SU-DHL-6 (cell line): ENCODE measurements around the gene TMEM9B.
"Not testable (repeated sequence)": the region's sequence is repeated elsewhere in the genome, so short reads cannot be mapped to it uniquely, and the experiment has no call there.

ENCODE experiments used
- H2AFZ ChIP-seq: fragments of 200-600 bp; sonication (generic); 2 replicates; pipeline ENCODE4 v1.6.1; 2014; ENCODE audit warnings: low read depth, mild to moderate bottlenecking, moderate library complexity, mixed read lengths, antibody characterized with exemption, low read length; ENCODE audit not compliant: severe bottlenecking
- H3F3A ChIP-seq: fragments of 200-600 bp; shearing (Covaris generic); 2 replicates; pipeline ENCODE4 v1.6.0; 2016; ENCODE audit warnings: antibody characterized with exemption, mild to moderate bottlenecking; ENCODE audit not compliant: insufficient read depth
- H3K27ac ChIP-seq: fragments of 200-600 bp; sonication (generic); 2 replicates; pipeline ENCODE4 v1.5.1; 2016; ENCODE audit warnings: low read depth, mild to moderate bottlenecking, low read length, moderate library complexity, mixed read lengths
- H3K27me3 ChIP-seq: fragments of 200-600 bp; sonication (generic), shearing (Covaris generic); 2 replicates; pipeline ENCODE4 v1.6.0; 2014; ENCODE audit warnings: mild to moderate bottlenecking, low read length
- H3K36me3 ChIP-seq: fragments of 200-600 bp; sonication (generic); 2 replicates; pipeline ENCODE4 v1.6.1; 2014; ENCODE audit warnings: mild to moderate bottlenecking, low read length, mixed read lengths
- H3K4me2 ChIP-seq: fragments of 300-600, 200-600 bp; shearing (Covaris generic), sonication (generic); 2 replicates; pipeline ENCODE4 v1.6.0; 2014; ENCODE audit warnings: low read length, low read depth, mild to moderate bottlenecking; ENCODE audit not compliant: poor library complexity, severe bottlenecking
- H3K4me3 ChIP-seq: fragments of 200-600 bp; sonication (generic); 2 replicates; pipeline ENCODE4 v1.5.1; 2014; ENCODE audit warnings: antibody characterized with exemption, low read length, mild to moderate bottlenecking, mixed read lengths; ENCODE audit not compliant: insufficient read depth, poor library complexity, severe bottlenecking
- H3K79me2 ChIP-seq: fragments of 200-600 bp; sonication (generic); 2 replicates; pipeline ENCODE4 v1.6.1; 2014; ENCODE audit warnings: mild to moderate bottlenecking, low read length, moderate library complexity; ENCODE audit not compliant: insufficient read depth
- H3K9ac ChIP-seq: fragments of 200-600 bp; sonication (generic); 2 replicates; pipeline ENCODE4 v1.7.0; 2014; ENCODE audit warnings: mild to moderate bottlenecking, low read length
- H3K9me2 ChIP-seq: fragments of 200-600 bp; sonication (generic); replicated peaks from 2 replicates; pipeline ENCODE4 v1.6.1; 2014; ENCODE audit warnings: low read length; ENCODE audit not compliant: insufficient read depth
- H3K9me3 ChIP-seq: fragments of 200-600 bp; sonication (generic); 2 replicates; pipeline ENCODE4 v1.6.1; 2014; ENCODE audit warnings: low read length, mixed read lengths; ENCODE audit not compliant: insufficient read depth
- H4K20me1 ChIP-seq: fragments of 200-600 bp; sonication (generic); 2 replicates; pipeline ENCODE4 v1.6.1; 2014; ENCODE audit warnings: low read depth, mild to moderate bottlenecking, antibody characterized with exemption, low read length, moderate library complexity, mixed read lengths
- CTCF ChIP-seq: fragments of 200-600 bp; sonication (generic); IDR thresholded peaks from one replicate; pipeline ENCODE4 v1.5.1; 2017; ENCODE audit warnings: antibody characterized with exemption, mild to moderate bottlenecking, low read length, moderate library complexity; ENCODE audit not compliant: insufficient read depth, poor library complexity, severe bottlenecking
- EZH2phosphoT487 ChIP-seq: fragments of 200-600 bp; sonication (generic), shearing (Covaris generic); conservative IDR thresholded peaks from 2 replicates; pipeline ENCODE4 v1.6.1; 2018; ENCODE audit warnings: mild to moderate bottlenecking, antibody characterized with exemption, low read length, moderate library complexity, mixed read lengths

TMEM9B gene

GRCh38 chr11:8988329-8989234 is 24.3 kb upstream of the TMEM9B start:
- Histone ChIP-seq H3K27me3 (no peaks in the 10 kb centered on the region), H3K79me2 (no peaks in the 10 kb centered on the region), H3F3A (no peaks in the 10 kb centered on the region), H3K9ac (no peak overlapping the region), H4K20me1 (no peaks in the 10 kb centered on the region), H3K27ac (no peak overlapping the region), H3K4me2 (no peak overlapping the region), H3K9me2 (no peaks in the 10 kb centered on the region), H3K36me3 (no peaks in the 10 kb centered on the region), H3K4me3 (no peak overlapping the region), H2AFZ (no peak overlapping the region), H3K9me3 (no peaks in the 10 kb centered on the region)
- TF ChIP-seq EZH2phosphoT487 = no peak
- no peak for TF ChIP-seq CTCF

GRCh38 chr11:8987446-8987845 is 23.2 kb upstream of the TMEM9B start:
- Histone ChIP-seq H4K20me1 (no peaks in the 10 kb centered on the region), H2AFZ (no peak overlapping the region), H3K27me3 (no peaks in the 10 kb centered on the region), H3K36me3 (no peaks in the 10 kb centered on the region), H3K4me3 (no peak overlapping the region), H3F3A (no peaks in the 10 kb centered on the region), H3K9me2 (no peaks in the 10 kb centered on the region), H3K9me3 (no peaks in the 10 kb centered on the region), H3K9ac (no peak overlapping the region), H3K27ac (no peak overlapping the region), H3K4me2 (no peak overlapping the region), H3K79me2 (no peaks in the 10 kb centered on the region)
- TF ChIP-seq EZH2phosphoT487 = no peak
- TF ChIP-seq CTCF = no peak

GRCh38 chr11:8986772-8987171 is 22.5 kb upstream of the TMEM9B start:
- not testable (repeated sequence) for H4K20me1 ChIP-seq

GRCh38 chr11:8985462-8985861 is 21.2 kb upstream of the TMEM9B start:
- no peak overlapping the region for H3K4me2 ChIP-seq
- TF ChIP-seq CTCF = no peak
- TF ChIP-seq EZH2phosphoT487 = no peak
- H3F3A ChIP-seq = no peaks in the 10 kb centered on the region
- H3K27ac ChIP-seq = no peak overlapping the region
- no peaks in the 10 kb centered on the region for H3K36me3 ChIP-seq
- H3K79me2 ChIP-seq = no peaks in the 10 kb centered on the region
- no peaks in the 10 kb centered on the region for H3K9me3 ChIP-seq
- H4K20me1 ChIP-seq = no peaks in the 10 kb centered on the region
- H3K9ac ChIP-seq = no peak overlapping the region
- H2AFZ ChIP-seq = no peak overlapping the region
- no peaks in the 10 kb centered on the region for H3K27me3 ChIP-seq
- no peak overlapping the region for H3K4me3 ChIP-seq
- H3K9me2 ChIP-seq = no peaks in the 10 kb centered on the region

More at GRCh38 chr11:8986772-8987171, 22.5 kb upstream of the TMEM9B start:
- H3K9me2 ChIP-seq, H3K36me3 ChIP-seq, H3K27ac ChIP-seq, H3K9ac ChIP-seq, H2AFZ ChIP-seq, H3K4me2 ChIP-seq, H3K79me2 ChIP-seq, H3K4me3 ChIP-seq, H3F3A ChIP-seq, H3K27me3 ChIP-seq, H3K9me3 ChIP-seq: not testable (repeated sequence)
